GM18951 (cell line): ENCODE data around the gene CNOT11.
"Not testable (repeated sequence)": the region's sequence is repeated elsewhere in the genome, so short reads cannot be mapped to it uniquely, and the experiment has no call there.

ENCODE experiments used
- POLR2A ChIP-seq: IDR thresholded peaks from 4 replicates; pipeline ENCODE4 v1.6.1; 2011; ENCODE audit warnings: mild to moderate bottlenecking; ENCODE audit not compliant: insufficient read length, insufficient read depth; ENCODE audit errors: extremely low read depth
- in situ Hi-C: fragments of 300-500 bp; cut with MboI; formaldehyde crosslinking; loops from one replicate; pipeline ENCODE4 v1.12.0; 2022; ENCODE audit warnings: low sequenced_read_pairs, mixed read lengths, inconsistent platforms; ENCODE audit not compliant: unreplicated experiment

The CNOT11 gene

DNA sequence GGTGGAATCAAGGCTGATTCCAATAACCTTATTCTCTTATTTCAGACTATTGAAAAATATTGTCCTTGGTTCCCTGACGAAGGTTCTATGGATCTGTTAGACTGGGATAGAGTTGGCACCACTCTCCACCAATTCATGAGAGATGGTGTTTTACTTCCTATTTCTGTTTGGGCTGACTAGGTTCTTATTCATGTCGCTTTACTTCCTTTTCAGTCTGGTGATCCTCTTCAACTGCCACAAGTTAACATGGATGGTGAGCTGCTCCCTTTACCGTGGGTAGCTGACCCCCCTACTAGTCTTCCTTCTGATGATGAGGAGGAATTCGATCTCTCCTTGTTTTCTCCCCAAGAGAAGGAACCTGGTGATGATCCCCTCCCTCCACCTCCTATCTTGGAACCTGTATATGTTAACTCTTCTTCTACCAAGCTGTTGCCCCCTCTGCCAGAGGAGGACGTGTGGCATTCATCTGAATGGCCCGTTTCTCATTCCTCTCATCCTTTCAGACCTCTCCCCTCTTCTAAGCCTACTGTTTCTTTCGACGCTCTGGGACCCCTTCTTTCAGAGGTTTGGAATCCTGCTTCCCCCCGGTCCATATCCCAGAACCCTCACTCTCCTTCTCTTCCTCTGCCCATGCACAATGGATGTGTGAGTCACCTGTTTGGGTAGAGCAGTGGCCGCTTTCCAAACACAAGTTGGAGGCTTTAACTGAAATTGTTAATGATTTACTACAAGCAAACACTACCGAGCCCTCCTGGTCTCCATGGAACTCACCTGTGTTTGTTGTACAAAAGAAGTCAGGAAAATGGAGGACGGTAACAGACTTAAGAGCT, 13.5 kb upstream of the CNOT11 start:
- TF ChIP-seq POLR2A, result no peak
- in situ Hi-C loops, result no loop called here

- in situ Hi-C loops, result not testable (repeated sequence)
Measured at GRCh38 chr2:101239760-101240118, 12.9 kb upstream of the CNOT11 start.

DNA sequence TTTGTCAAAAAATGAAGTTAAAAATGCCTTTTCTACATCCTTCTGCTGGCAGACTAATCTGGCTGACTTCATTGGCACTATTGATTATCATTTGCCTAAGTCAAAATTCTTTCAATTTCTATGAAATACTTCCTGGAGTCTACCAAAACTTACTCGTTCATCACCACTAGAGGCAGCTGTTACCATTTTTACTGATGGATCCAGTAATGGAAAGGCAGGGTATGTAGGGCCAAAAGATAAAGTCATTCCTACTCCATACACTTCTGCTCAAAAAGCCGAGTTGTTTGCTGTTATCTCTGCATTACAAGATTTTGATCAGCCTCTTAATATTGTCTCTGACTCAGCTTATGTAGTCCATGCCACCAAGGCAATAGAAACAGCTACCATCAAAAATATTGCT, 12.0 kb upstream of the CNOT11 start:
- in situ Hi-C loops, result not testable (repeated sequence)

- in situ Hi-C loops, result no loop called here
- no peak for TF ChIP-seq POLR2A
Measured at GRCh38 chr2:101241158-101241557, 11.5 kb upstream of the CNOT11 start.

DNA sequence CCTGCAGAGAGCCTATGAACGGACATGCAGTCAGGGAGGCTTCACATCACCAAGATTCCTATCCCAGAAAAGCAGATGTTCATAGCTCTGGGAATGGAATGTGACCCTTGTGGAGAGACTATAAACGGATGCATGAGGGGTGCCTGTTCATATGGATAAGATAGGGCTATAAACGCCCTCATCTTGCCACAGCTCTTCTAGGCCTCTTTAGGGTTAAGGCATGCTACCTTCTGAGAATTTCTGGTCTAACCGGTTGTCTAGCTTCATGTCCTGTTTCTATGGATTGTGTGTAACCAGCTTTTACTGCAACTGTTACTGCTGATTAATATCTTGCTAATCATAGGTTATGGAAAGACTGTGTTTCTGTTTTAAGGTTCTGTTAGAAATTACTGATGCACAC, 8.3 kb upstream of the CNOT11 start:
- in situ Hi-C loops, result not testable (repeated sequence)

DNA sequence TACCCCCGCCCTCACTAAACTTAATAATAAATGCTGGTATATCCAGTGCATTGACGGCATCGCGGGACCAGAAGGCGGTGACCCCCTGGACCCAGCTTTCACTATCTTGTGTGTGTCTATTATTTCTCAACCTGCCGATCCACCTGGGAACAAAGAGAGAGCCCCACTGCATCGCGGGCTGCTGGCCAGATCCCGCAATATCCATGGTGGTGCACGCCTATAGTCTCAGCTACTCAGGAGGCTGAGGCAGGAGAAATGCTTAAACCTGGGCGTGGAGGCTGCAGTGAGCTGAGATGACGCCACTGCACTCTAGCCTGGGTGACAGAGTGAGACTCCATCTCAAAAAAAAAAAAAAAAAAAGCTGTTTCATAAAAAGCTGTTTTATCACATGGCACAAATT, 7.8 kb upstream of the CNOT11 start:
- in situ Hi-C loops, result not testable (repeated sequence)

DNA sequence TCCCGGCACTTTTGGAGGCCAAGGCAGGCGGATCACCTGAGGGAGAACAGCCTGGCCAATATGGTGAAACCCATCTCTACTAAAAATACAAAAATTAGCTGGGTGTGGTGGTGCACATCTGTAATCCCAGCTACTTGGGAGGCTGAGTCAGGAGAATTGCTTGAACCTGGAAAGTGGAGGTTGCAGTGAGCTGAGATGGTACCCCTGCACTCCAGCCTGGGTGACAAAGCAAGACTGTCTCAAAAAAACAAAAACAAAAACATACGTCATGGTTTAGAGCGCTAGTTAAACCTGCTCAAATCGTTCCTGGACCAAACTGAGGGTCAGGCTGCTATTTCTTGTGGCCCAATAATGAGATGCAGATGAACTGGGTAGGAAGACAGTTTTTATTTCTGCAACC, 7.2 kb upstream of the CNOT11 start:
- in situ Hi-C loops, result not testable (repeated sequence)

- in situ Hi-C loops, result not testable (repeated sequence)
Measured at GRCh38 chr2:101248756-101249155, 3.9 kb upstream of the CNOT11 start.

- no peak for TF ChIP-seq POLR2A
- in situ Hi-C loops, result no loop called here
Measured at GRCh38 chr2:101249826-101250225, 2.9 kb upstream of the CNOT11 start.

DNA sequence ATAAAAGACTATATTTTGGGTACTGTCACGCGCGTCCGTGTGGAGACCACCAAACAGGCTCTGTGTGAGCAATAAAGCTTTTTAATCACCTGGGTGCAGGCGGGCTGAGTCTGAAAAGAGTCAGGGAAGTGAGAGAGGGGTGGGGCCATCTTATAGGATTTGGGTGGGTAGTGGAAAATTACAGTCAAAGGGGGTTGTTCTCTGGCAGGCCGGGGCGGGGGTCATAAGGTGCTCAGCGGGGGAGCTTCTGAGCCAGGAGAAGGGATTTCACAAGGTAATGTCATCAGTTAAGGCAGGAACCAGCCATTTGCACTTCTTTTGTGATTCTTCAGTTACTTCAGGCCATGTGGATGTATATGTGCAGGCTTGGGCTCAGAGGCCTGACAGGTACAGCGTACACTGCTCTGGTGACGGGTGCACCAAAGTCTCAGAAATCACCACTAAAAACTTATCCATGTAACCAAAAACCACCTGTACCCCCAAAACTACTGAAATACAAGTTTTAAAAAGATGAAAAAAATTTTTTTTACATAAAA, 1.4 kb upstream of the CNOT11 start:
- in situ Hi-C loops, result not testable (repeated sequence)

DNA sequence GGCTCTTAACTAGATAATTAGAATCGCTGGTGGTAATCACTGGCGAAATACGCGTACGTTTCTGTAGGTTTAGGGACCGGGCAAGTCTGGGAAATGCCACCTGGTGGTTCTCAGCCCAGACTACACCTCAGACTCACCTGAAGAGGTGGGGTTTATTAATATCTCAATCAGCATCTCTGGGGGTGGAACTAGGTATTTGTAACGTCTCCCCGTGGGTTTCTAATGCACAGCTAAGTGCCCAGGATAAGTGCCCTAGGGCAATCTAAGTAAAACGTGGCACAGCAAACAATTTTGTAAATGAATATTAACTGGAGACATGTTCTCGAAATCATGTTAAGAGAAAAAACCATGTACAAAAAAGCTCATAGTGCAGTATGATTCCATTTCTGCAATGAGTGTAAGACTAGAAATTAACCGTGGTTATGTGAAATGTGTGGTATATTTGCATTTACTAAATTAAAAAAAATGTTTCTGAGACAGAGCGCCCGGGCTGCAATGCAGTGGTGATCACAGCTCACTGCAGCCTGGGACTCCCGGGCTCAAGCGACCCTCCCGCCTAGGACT, 760 bp upstream of the CNOT11 start:
- TF ChIP-seq POLR2A, result no peak
- in situ Hi-C loops, result no loop called here

DNA sequence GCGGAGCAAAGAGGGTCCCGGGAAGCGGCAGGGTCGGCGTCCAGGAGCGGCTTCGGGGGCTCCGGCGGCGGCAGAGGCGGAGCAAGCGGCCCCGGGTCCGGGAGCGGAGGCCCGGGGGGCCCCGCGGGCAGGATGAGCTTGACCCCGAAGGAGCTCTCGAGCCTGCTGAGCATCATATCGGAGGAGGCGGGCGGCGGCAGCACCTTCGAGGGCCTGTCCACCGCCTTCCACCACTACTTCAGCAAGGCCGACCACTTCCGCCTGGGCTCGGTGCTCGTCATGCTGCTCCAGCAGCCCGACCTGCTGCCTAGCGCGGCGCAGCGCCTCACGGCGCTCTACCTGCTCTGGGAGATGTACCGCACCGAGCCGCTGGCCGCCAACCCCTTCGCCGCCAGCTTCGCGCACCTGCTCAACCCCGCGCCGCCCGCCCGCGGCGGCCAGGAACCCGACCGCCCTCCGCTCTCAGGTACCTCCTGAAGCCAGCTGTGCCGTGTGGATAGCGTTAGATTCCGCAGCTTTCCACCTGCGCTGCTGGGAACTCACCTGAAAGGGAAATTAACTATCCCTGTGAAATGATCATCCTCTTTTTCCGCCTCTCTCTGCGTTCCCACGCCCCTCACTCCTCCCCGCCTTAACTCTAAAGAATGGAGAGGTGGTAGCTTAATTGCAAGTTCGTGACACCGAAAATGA, 472 bp downstream of the CNOT11 start:
- TF ChIP-seq POLR2A, result no peak
- in situ Hi-C loops, result no loop called here

GRCh38 chr2:101253703-101254450, 1.2 kb downstream of the CNOT11 start:
- in situ Hi-C loops, result no loop called here
- TF ChIP-seq POLR2A, result no peak

GRCh38 chr2:101255501-101255900, 2.8 kb downstream of the CNOT11 start:
- no peak for TF ChIP-seq POLR2A
- in situ Hi-C loops, result no loop called here
